Vagina (tissue), 2 donors: Measurements from ENCODE around the gene UNK.
"Not testable (repeated sequence)": the region's sequence is repeated elsewhere in the genome, so short reads cannot be mapped to it uniquely, and the experiment has no call there.

Source experiments
- POLR2AphosphoS5 ChIP-seq, 2 donors: sonication (generic); formaldehyde crosslinking; IDR thresholded peaks; one replicate each; pipeline ENCODE4 v1.9.0; 2017; ENCODE audit warnings: antibody characterized with exemption in 2 of 2, mild to moderate bottlenecking in 2 of 2, low read depth in 1 of 2; ENCODE audit not compliant: insufficient read depth in 1 of 2
- TF ChIP-seq, protein P1 (sequence below), 3 experiments: fragments of 450-650 bp in 2 of 3; fragments of 200-600 bp in 1 of 3; sonication (generic) in 1 of 3; IDR thresholded peaks; one replicate each; pipeline ENCODE4 v1.5.1; 2017 to 2019; ENCODE audit warnings: antibody characterized with exemption in 3 of 3, mild to moderate bottlenecking in 2 of 3, moderate library complexity in 2 of 3

DNA sequence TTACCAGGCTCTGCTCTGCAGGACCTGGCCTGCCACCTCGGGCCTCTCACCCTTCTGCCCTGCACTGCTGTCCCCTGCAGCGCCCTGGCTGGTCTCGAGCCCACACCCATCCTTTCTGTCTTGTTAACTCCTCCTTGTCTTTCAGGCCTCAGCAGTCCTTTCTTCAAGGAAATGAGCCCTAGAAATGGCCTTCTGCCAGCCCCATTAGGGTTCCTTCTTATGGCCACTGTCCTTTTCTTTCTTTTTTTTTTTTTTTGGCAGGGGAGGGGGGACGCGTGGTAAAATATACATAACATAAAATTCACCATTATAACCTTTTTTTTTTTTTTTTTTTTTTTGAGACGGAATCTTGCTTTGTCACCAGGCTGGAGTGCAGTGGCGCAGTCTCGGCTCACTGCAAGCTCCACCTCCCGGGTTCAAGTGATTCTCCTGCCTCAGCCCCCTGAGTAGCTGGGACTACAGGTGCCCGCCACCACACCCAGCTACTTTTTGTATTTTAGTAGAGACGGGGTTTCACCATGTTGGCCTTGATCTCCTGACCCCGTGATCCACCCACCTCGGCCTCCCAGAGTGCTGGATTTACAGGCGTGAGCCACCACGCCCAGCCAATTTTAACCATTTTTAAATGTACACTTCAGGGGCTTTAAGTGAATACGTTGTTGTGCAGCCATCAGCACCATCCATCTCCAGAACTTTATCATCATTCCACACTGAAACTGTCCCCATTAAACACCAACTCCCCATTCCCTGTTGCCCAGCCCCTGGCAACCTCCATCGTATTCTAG, 81.0 kb downstream of the UNK start:
- TF ChIP-seq, protein P1, sequence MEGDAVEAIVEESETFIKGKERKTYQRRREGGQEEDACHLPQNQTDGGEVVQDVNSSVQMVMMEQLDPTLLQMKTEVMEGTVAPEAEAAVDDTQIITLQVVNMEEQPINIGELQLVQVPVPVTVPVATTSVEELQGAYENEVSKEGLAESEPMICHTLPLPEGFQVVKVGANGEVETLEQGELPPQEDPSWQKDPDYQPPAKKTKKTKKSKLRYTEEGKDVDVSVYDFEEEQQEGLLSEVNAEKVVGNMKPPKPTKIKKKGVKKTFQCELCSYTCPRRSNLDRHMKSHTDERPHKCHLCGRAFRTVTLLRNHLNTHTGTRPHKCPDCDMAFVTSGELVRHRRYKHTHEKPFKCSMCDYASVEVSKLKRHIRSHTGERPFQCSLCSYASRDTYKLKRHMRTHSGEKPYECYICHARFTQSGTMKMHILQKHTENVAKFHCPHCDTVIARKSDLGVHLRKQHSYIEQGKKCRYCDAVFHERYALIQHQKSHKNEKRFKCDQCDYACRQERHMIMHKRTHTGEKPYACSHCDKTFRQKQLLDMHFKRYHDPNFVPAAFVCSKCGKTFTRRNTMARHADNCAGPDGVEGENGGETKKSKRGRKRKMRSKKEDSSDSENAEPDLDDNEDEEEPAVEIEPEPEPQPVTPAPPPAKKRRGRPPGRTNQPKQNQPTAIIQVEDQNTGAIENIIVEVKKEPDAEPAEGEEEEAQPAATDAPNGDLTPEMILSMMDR (IDR thresholded peaks at IDR 0.05) = not testable (repeated sequence)
- TF ChIP-seq POLR2AphosphoS5 (IDR thresholded peaks at IDR 0.05; ENCODE audit: insufficient read depth in 1 of 2, low read depth in 1 of 2) = not testable (repeated sequence)
